HepG2 (cell line): ENCODE measurements around the gene VRK1. TPM values are rescaled to one million over a fixed set of nuclear protein-coding genes. Genes with fewer than 3 reads are reported as not detected.

Experiments
- ARID5B ChIP-seq: IDR thresholded peaks from 2 replicates; pipeline ENCODE4 v1.4.0; 2020; ENCODE audit warnings: mild to moderate bottlenecking, missing genetic modification reagents
- ZNF674 ChIP-seq: sonication (generic); formaldehyde crosslinking; IDR thresholded peaks from 2 replicates; pipeline ENCODE4 v1.5.0; 2020; ENCODE audit warnings: low read depth, mild to moderate bottlenecking, missing genetic modification reagents
- polyA plus RNA-seq, 8 experiments: library from polyadenylated mRNA; depleted of rRNA in 3 of 8; stranded (reverse) in 7 of 8; unstranded in 1 of 8; fragments of >200 nt; fragmentation: Illumina TruSeq in 4 of 8; extraction: Trizol in 4 of 8; gene quantifications; 2 replicates each; pipeline versions ENCODE4 v1.2.1 to v1.2.3, GENCODE V29; 2011 to 2016; ENCODE audit warnings: low read depth in 4 of 8, missing spikeins in 1 of 8, mixed read lengths in 1 of 8; ENCODE audit not compliant: insufficient read depth in 1 of 8
- total RNA-seq, 5 experiments: library from RNA; depleted of rRNA; stranded (reverse); fragments of >200 nt; fragmentation: Illumina TruSeq; extraction: Trizol; gene quantifications; 2 replicates each; pipeline ENCODE4 v1.2.3, GENCODE V29; 2016; ENCODE audit warnings: low read depth in 1 of 5
- TF ChIP-seq, protein P1 (sequence below): sonication (generic); formaldehyde crosslinking; IDR thresholded peaks from one replicate; pipeline ENCODE4 v1.5.1; 2020; ENCODE audit warnings: mild to moderate bottlenecking, missing genetic modification reagents; ENCODE audit errors: not compliant biosample characterization

The VRK1 gene
- total and polyA plus RNA-seq, 2 of the 13 experiments (the other 11 are each of a cell fraction or from before 2014, with no cell fraction given) = 7.9 to 51.3 TPM

DNA sequence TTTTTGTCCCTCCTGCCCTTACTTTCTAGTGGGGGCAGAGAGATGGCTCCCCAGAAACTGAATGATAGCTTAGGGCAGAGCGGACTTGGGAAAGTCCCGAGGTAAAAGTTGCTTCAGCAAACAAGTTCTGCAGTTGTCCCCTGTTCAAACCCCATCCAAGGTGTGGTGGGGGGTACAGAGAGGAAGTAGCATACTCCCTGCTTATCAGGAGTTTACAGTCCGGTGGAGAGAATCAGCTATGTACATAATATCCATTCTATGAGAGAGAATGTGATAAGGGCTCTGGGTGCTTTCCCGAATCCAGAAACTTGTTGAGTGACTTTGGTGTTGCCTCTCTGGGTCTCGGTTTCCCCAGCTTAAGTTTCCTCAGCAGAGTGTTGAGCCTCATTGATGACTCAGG, 40.4 kb upstream of the VRK1 start (continued):
- TF ChIP-seq, protein P1, sequence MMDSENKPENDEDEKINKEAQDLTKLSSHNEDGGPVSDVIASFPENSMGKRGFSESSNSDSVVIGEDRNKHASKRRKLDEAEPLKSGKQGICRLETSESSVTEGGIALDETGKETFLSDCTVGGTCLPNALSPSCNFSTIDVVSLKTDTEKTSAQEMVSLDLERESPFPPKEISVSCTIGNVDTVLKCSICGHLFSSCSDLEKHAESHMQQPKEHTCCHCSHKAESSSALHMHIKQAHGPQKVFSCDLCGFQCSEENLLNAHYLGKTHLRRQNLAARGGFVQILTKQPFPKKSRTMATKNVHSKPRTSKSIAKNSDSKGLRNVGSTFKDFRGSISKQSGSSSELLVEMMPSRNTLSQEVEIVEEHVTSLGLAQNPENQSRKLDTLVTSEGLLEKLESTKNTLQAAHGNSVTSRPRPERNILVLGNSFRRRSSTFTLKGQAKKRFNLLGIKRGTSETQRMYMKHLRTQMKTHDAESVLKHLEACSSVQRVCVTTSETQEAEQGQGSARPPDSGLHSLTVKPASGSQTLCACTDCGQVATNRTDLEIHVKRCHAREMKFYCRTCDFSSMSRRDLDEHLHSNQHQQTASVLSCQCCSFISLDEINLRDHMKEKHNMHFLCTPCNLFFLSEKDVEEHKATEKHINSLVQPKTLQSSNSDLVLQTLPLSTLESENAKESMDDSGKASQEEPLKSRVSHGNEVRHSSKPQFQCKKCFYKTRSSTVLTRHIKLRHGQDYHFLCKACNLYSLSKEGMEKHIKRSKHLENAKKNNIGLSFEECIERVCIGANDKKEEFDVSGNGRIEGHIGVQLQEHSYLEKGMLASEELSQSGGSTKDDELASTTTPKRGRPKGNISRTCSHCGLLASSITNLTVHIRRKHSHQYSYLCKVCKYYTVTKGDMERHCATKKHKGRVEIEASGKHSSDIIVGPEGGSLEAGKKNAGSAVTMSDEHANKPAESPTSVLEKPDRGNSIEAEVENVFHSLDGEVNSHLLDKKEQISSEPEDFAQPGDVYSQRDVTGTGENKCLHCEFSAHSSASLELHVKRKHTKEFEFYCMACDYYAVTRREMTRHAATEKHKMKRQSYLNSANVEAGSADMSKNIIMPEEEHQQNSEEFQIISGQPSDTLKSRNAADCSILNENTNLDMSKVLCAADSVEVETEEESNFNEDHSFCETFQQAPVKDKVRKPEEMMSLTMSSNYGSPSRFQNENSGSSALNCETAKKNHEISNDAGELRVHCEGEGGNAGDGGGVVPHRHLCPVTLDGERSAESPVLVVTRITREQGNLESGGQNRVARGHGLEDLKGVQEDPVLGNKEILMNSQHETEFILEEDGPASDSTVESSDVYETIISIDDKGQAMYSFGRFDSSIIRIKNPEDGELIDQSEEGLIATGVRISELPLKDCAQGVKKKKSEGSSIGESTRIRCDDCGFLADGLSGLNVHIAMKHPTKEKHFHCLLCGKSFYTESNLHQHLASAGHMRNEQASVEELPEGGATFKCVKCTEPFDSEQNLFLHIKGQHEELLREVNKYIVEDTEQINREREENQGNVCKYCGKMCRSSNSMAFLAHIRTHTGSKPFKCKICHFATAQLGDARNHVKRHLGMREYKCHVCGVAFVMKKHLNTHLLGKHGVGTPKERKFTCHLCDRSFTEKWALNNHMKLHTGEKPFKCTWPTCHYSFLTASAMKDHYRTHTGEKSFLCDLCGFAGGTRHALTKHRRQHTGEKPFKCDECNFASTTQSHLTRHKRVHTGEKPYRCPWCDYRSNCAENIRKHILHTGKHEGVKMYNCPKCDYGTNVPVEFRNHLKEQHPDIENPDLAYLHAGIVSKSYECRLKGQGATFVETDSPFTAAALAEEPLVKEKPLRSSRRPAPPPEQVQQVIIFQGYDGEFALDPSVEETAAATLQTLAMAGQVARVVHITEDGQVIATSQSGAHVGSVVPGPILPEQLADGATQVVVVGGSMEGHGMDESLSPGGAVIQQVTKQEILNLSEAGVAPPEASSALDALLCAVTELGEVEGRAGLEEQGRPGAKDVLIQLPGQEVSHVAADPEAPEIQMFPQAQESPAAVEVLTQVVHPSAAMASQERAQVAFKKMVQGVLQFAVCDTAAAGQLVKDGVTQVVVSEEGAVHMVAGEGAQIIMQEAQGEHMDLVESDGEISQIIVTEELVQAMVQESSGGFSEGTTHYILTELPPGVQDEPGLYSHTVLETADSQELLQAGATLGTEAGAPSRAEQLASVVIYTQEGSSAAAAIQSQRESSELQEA = no peak
- TF ChIP-seq ARID5B = no peak
- TF ChIP-seq ZNF674 (CRISPR knock-in tag) = no peak
